Fibroblast of skin of right biceps (primary cell): ENCODE results near the gene LMO4.

Experiments used
- DNase-seq: peaks from one replicate; pipeline ENCODE4 v3.0.0-alpha.2; 2013

LMO4 gene

DNA sequence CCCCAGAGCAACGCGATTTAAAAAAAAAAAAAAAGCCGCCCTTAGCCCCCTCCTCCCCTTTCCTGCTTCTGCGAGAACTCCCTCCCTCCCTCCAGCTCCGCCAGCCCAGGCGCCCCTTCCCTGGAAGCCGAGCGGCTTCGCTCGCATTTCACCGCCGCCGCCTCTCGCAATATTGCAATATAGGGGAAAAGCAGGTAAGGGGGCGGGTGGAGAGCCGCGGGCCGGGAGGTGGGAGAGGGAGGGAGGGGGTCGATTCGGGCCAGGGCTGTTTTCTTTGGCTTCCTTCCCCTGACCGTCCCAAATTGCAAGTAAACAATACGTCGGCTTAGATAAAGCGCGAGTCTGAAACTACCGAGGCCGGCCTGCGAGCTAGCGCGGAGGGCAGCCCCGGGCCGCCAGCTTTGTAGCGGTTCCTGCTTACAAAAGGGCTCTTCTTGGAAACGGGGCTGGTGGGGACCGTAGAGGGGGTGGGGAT is 408 bp downstream of the LMO4 start:
- peak; percentile 43 for DNase-seq

GRCh38 chr1:87329526-87330056 is 911 bp downstream of the LMO4 start:
- DNase-seq: peak; percentile 33

DNA sequence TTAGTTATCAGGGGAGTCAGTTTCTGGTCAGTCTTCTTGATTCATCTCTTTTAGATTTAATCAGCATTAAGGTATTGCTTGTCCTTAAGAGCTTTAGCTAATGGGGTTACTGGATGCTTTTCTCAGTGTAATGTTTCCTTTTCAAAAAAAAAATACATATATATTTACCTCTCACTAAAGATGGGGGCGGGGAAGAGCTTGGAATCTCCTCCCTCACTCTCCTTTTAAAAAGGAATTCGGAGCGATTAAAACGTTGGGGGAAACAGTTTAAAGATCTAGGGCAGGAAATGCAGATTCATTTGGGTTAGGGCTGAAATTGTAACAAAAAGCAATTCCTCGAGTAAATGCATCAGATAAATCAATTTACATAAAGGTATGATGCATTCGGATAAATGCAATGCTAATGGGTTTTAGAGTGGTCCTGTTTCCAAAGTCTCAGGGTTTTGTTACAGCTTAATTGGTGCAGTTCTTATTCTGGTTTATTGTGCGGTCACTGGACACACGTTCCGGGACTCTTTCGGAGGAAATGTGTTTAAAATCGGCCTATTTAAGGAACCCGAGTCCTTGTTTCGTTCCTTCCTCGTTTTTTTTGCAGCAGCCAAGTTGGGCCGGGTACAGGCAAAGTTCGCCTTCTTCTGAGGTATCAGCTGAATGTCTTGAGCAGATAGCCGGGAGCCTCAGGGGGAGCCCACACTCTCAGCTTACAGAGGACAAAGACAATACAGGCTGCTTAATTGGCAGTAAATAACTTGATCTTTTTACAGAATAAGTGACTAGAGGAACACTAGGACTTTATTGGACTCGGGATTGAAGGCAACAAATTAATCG is 1.6 kb downstream of the LMO4 start:
- peak; percentile 34 for DNase-seq

GRCh38 chr1:87330885-87331364 is 2.2 kb downstream of the LMO4 start:
- no peak for DNase-seq

GRCh38 chr1:87331365-87332241 is 2.9 kb downstream of the LMO4 start:
- DNase-seq: peak; percentile 76

- peak; percentile 28 for DNase-seq
Measured at GRCh38 chr1:87333692-87334347, 5.1 kb downstream of the LMO4 start.

GRCh38 chr1:87334351-87335174 is 5.9 kb downstream of the LMO4 start:
- DNase-seq: peak; percentile 60

- peak; percentile 63 for DNase-seq
Measured at GRCh38 chr1:87335175-87335884, 6.7 kb downstream of the LMO4 start.

- no peak for DNase-seq
Measured at GRCh38 chr1:87336623-87337067, 8.0 kb downstream of the LMO4 start.

- DNase-seq: no peak
Measured at GRCh38 chr1:87337606-87338005, 8.9 kb downstream of the LMO4 start.

GRCh38 chr1:87338566-87338965 is 9.9 kb downstream of the LMO4 start:
- DNase-seq: peak; percentile 56

GRCh38 chr1:87344231-87344630 is 15.6 kb downstream of the LMO4 start:
- no peak for DNase-seq

DNA sequence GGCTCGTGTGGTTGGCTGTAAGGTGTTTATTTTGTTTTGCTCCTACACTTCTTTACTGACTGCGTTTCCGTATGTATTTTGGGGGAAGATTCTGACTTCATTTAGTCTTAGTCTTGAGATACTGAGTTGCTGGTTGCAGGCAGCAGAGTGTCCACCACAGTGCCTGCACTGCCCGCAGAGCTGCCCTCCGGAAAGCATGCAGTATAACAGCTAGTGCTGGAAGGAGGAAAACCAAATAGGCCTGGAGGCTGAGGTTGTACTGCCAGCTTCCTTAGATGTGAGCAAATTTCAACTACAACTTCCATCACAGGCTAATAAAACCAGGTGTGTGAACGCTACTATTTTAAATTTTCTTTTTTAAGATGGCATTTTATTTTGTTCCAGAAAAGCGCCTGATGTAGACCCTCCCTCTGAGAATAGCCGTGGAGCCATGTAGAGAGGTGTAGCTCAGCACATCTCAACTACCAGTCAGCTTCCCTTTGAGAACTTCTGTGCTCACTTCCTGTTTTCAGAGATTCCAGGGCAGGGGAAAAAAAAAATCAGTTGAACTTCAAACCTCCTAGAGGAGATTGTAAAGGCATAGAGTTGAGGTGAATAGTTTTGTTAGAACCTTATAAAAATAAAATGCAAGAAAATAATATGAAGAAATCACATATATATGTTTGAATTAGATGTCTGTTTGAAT is 17.6 kb downstream of the LMO4 start:
- DNase-seq: no peak

- no peak for DNase-seq
Measured at GRCh38 chr1:87348341-87349019, 19.8 kb downstream of the LMO4 start.

DNA sequence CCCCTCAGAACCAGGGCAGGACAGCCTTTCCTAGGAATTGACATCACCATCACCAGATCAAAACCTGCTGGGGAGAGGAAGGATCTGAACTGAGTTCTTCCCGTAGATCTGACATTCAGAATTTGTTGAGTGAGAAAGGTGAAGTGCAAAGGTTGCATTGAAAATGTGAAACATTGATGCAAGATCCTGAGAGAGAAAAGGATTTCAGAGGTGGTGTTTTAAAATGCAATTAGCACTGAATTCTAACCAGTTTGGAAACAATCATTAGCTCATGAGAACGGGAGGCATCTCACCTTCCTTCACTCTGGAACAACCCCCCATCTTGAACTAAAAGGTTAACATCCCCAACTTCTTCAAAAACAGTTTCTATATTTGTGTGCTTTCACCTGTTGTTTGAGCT is 20.4 kb downstream of the LMO4 start:
- no peak for DNase-seq

GRCh38 chr1:87355894-87356293 is 27.2 kb downstream of the LMO4 start:
- DNase-seq: no peak

DNA sequence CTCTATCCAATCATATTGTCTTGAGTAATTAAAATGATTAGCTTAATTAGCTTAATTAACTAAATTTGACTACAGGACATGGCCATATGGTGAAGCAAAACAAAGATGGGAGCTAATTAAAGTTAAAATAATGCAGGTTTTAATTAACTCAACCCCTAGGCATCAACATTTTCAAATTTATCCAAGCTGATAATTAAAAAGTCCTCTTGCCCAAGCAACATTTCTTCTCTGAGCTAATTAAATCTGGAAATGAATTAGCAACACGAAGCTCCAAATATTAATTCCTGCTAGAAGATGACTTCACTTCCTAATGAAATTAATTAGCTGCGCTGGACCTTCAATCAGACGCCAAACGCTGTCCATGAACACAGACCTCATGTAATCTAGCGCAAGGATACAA is 27.9 kb downstream of the LMO4 start:
- DNase-seq: no peak

DNA sequence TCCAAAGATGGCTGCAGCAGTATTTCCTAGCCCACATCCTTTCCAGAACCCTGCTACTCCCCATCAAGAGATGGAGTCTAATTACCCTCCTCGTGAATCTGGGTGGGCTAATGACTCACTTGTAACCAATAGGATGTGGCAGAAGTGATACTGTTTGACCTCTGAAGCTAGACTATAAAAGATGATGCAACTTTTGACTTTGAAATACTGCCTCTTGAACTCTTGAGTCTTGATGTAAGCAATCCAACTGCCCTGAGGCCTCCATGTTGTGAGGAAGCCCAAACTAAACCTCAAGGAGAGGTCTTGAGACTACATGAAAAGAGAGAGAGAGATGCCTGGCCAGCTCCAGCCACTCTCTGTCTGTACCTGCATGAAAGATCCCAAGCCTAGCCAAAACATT is 29.5 kb downstream of the LMO4 start:
- DNase-seq: peak; percentile 18

- DNase-seq: no peak
Measured at GRCh38 chr1:87359586-87359985, 30.9 kb downstream of the LMO4 start.
